ENCODE results near the gene CDH3.

CDH3 gene

DNA sequence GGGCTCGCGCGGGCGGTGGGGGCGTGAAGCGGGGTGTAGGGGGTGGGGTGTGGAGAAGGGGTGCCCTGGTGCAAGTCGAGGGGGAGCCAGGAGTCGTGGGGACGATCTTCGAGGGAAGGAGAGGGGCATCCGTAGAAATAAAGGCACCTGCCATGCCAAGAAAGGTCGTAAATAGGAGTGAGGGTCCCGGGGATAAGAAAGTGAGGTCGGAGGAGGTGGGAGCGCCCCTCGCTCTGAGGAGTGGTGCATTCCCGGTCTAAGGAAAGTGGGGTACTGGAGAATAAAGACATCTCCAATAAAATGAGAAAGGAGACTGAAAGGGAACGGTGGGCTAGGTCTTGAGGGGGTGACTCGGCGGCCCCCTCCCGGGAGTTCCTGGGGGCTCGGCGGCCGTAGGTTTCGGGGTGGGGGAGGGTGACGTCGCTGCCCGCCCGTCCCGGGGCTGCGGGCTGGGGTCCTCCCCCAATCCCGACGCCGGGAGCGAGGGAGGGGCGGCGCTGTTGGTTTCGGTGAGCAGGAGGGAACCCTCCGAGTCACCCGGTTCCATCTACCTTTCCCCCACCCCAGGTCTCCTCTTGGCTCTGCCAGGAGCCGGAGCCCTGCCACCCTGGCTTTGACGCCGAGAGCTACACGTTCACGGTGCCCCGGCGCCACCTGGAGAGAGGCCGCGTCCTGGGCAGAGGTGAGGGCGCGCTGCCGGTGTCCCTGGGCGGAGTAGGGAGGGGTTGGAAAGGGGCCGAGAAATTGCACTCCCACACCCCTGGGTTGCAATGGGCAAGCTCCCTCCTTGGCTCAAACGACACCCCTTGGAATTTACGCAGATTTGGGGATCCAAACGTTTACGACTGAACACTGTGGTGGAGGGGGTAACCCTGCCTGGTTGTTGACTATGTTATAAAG is 92.9 kb downstream of the CDH3 start:
- DNase-seq (ENCODE audit: low read depth), result no peak

DNA sequence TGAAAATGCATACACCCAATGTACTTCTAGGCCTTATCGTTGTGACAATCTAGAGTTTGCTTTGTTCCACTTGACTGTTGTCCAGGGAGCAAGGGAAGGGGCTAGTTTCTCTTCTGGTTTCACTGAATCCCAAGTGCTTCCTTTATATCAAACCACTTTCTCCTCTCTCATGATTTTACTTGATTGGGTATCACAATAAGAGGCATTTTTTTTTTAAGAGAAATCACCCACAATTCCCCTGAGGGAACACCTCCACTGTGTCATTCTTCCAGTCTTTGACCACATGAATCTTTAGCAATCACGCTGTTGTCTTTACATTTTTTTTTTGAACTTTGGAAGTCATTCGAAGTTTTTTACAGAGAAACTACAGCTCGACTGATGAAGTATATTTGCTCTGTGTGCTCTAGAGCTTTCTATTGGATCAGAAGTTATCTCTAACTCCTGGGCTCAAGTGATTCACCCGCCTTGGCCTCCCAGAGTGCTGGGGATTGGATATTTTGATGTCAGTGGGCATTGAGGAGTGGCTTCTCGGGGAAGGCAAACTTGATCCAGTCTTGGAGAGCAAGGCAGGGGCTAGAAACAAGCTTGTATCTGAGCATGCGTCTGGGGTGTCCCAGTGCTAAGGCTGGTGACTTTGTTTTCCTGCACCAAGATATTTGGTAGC is 95.0 kb downstream of the CDH3 start:
- no peak for DNase-seq (ENCODE audit: low read depth)

DNA sequence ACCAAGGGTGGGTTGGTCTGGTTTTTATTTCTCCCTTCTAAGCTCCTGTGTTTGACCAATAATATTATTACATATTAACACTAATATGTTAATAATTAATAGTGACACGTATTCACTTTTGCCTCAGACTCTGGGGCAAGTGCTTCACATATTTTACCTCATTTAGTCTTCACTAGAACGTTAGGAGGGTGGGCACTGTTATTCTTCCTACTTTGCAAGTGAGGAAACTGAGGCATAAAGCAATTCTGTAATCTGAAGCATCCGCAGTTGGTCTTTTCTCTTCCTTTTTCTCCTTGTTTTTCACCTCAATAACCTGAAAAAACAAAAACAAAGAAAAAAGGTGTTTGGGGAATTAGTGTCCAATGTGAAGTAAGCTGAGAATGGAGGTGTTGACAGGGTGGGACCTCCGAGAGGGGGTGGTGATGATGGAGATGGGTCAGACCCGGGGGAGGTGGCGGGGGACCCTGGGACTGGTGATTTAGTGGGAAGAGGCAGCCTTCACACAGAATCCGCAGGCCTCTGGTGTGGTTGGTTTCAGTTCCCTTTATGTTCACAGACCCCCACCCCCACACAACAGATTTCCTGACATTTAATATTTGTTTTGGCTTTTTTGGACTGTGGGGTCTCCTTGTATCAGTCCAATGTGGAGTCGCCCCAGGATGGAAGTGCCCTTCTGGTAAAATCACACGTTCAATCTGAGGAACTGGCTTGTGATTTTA is 95.7 kb downstream of the CDH3 start:
- DNase-seq (ENCODE audit: low read depth), result no peak

GRCh38 chr16:68743664-68744063 is 98.6 kb downstream of the CDH3 start:
- no peak for DNase-seq (ENCODE audit: low read depth)

DNA sequence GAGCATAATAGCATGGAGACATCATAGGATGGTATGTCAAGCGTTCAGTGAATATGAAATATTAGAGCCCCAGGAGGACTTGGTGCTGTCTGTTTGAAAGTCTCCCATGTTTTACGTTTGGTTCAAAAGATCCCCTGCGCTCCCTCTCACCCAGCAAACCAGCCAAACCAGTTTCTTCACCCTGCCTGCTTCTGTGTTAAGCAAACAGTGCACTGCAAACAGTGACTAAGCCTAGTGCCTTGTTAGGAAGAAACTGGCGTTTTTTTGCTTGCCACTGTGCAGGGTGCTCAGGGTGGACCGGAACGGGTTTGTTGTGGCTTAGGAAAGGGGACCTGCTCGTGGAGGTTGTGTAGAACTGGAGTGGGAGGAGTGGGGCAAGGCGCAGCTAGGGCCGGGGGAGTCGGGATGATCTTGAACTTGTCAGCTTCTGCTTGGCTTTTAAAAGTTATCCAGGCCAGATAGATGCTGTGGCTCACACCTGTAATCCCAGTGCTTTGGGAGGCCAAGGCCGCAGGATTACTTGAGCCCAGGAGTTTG is 99.7 kb downstream of the CDH3 start:
- no peak for DNase-seq (ENCODE audit: low read depth)

DNA sequence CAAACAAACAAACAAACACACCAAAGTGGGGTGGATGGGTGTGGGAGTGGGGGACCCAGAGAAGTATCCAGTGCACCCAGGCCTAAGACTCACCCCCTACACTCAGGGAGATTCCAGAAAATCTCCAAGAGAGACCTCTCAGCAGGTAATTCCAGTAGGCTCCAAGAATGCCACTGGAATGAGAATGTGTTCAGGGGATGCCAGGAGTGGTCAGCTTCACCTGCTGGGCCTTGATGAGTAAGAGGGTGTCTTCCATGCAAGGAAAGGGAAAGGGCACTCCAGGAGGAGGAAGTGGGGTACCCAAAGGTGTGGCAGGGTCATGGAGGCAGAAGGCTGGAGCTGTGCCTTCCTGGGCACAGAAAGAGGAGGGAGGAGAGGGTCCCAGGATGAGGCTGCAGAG is 101.8 kb downstream of the CDH3 start:
- DNase-seq (ENCODE audit: low read depth), result no peak

DNA sequence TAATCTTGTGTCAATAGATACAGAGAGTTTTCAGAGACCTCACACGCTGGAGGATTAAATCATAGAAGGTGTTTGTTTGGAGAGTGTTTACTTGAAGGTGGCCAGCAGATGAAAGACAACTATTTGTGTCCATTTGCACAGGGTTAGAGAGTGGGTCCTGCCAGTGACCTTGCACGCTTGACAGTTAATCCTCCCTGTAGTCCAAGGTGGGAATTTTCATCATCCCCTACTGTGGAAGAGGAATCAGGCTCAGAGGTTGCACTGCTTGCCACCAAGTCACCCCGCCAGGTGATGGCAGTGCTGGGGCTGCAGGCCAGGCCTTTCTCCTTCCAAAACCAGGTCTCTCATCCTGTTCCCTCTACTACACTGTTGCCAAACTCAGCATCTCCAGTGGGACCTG is 104.3 kb downstream of the CDH3 start:
- no peak for DNase-seq (ENCODE audit: low read depth)

Data from stimulated activated CD8-positive, alpha-beta memory T cell treated with anti-CD3 and anti-CD28 coated beads, Interleukin-4, amount 100 ng/mL, for 24 hours (primary cell).